A673 (cell line): ENCODE results near the gene IL36B.

Source experiments
- CTCF ChIP-seq: fragments of 300-800, 200-600 bp; sonication (generic); conservative IDR thresholded peaks from 2 replicates; pipeline ENCODE4 v1.5.1; 2017; ENCODE audit warnings: low read depth, mild to moderate bottlenecking, antibody characterized with exemption, low read length, moderate library complexity, mixed read lengths
- EZH2 ChIP-seq: fragments of 200-600 bp; sonication (generic); IDR thresholded peaks from 2 replicates; pipeline ENCODE4 v1.6.1; 2017; ENCODE audit warnings: borderline replicate concordance, low read depth, mild to moderate bottlenecking, mixed read lengths, antibody characterized with exemption, low read length; ENCODE audit not compliant: poor library complexity, severe bottlenecking

- TF ChIP-seq CTCF = no peak
- no peak for TF ChIP-seq EZH2
Observed at GRCh38 chr2:113061241-113061640, 8.6 kb upstream of the IL36B start.
